Body of pancreas (tissue), 4 donors: ENCODE measurements around the gene ADH4.

Experiments
- CTCF ChIP-seq, 7 experiments: fragments of 450-650 bp in 4 of 7; fragments of 200-600 bp in 3 of 7; sonication (generic) in 3 of 7; IDR thresholded peaks; one replicate each; pipeline ENCODE4 v1.5.1; 2016 to 2019; ENCODE audit warnings: antibody characterized with exemption in 7 of 7
- POLR2A ChIP-seq, 3 donors: fragments of 450-650 bp; IDR thresholded peaks; one replicate each; pipeline ENCODE4 v1.6.1; 2016; ENCODE audit warnings: antibody characterized with exemption in 3 of 3, mild to moderate bottlenecking in 2 of 3

- TF ChIP-seq CTCF (IDR thresholded peaks at IDR 0.05) (no peak), POLR2A (IDR thresholded peaks at IDR 0.05) (no peak)
These were observed 53.4 kb downstream of the ADH4 start for GRCh38 chr4:99090481-99091215.
